IMR-90 (cell line): ENCODE results near the gene CCNYL1. TPM values are rescaled to one million over a fixed set of nuclear protein-coding genes. Genes with fewer than 3 reads are reported as not detected.

Experiments
- ATAC-seq: fragments of 200-7000 bp; cut with Tn5 transposase; 2 replicates; pipeline ENCODE4 v1.9.1; 2020; ENCODE audit warnings: low read depth, mild to moderate bottlenecking, moderate library complexity
- BruUV-seq: library from RNA; stranded (reverse); fragments of 400-500 nt; replicated peaks from 2 replicates; lab custom pipeline; 2021; lab: Mats Ljungman, UMichigan
- CTCF ChIA-PET: fragments of 300-600 bp; formaldehyde crosslinking; extraction: SDS; loops from one replicate; lab custom pipeline; 2021; ENCODE audit warnings: antibody characterized with exemption; lab: Yijun Ruan, JAX
- POLR2A ChIA-PET: fragments of 300-600 bp; sonication (Branson Sonifier 250); formaldehyde crosslinking; loops from one replicate; lab custom pipeline; 2022; ENCODE audit warnings: antibody characterized with exemption; ENCODE audit not compliant: unreplicated experiment; lab: Charles Lee
- DNase-seq: peaks from one replicate; pipeline ENCODE4 v3.0.0; 2013
- H2AFZ ChIP-seq: replicated peaks from 2 replicates; pipeline ENCODE3; 2013; ENCODE audit warnings: low read length, mild to moderate bottlenecking; ENCODE audit not compliant: poor library complexity
- H2AK5ac ChIP-seq: 2 replicates; pipeline ENCODE4 v1.6.1; 2013; ENCODE audit warnings: low read depth, low read length, inconsistent platforms
- H2AK9ac ChIP-seq: replicated peaks from 2 replicates; pipeline ENCODE3; 2013; ENCODE audit warnings: mild to moderate bottlenecking, low read depth, low read length, moderate library complexity; ENCODE audit not compliant: poor library complexity
- H2BK120ac ChIP-seq: 2 replicates; pipeline ENCODE4 v1.6.1; 2013; ENCODE audit warnings: low read depth, low read length, inconsistent platforms
- H2BK15ac ChIP-seq: 3 replicates; pipeline ENCODE4 v1.6.1; 2013; ENCODE audit warnings: low read depth, low read length, inconsistent platforms
- H2BK20ac ChIP-seq: 2 replicates; pipeline ENCODE4 v1.6.1; 2013; ENCODE audit warnings: low read depth, mild to moderate bottlenecking, inconsistent platforms, low read length, moderate library complexity
- H2BK5ac ChIP-seq: 2 replicates; pipeline ENCODE4 v1.6.1; 2013; ENCODE audit warnings: mild to moderate bottlenecking, low read depth, low read length, inconsistent platforms; ENCODE audit not compliant: poor library complexity, severe bottlenecking
- H3K14ac ChIP-seq: replicated peaks from 2 replicates; pipeline ENCODE4 v1.6.1; 2013; ENCODE audit warnings: low read depth, low read length, inconsistent platforms
- H3K18ac ChIP-seq: 2 replicates; pipeline ENCODE4 v1.6.1; 2013; ENCODE audit warnings: low read depth, low read length, control low read depth
- H3K23ac ChIP-seq: 2 replicates; pipeline ENCODE4 v1.6.1; 2013; ENCODE audit warnings: low read depth, low read length, inconsistent platforms
- H3K27ac ChIP-seq: 2 replicates; pipeline ENCODE4 v1.5.1; 2013; ENCODE audit warnings: mild to moderate bottlenecking, control low read depth, low read length; ENCODE audit not compliant: insufficient read depth
- H3K27me3 ChIP-seq: 2 replicates; pipeline ENCODE4 v1.6.1; 2013; ENCODE audit warnings: low read length; ENCODE audit not compliant: control insufficient read depth, insufficient read depth
- H3K36me3 ChIP-seq: 2 replicates; pipeline ENCODE4 v1.6.1; 2013; ENCODE audit warnings: low read length, mixed read lengths; ENCODE audit not compliant: control insufficient read depth, insufficient read depth
- H3K4ac ChIP-seq: 2 replicates; pipeline ENCODE4 v1.6.1; 2013; ENCODE audit warnings: low read depth, low read length, inconsistent platforms
- H3K4me1 ChIP-seq: 2 replicates; pipeline ENCODE4 v1.6.1; 2013; ENCODE audit warnings: low read length, mixed read lengths; ENCODE audit not compliant: control insufficient read depth, insufficient read depth
- H3K4me2 ChIP-seq: 2 replicates; pipeline ENCODE4 v1.6.1; 2013; ENCODE audit warnings: low read depth, mild to moderate bottlenecking, control low read depth, low read length, moderate library complexity
- H3K4me3 ChIP-seq: 2 replicates; pipeline ENCODE4 v1.5.1; 2013; ENCODE audit warnings: low read depth, mild to moderate bottlenecking, control low read depth, low read length, moderate library complexity; ENCODE audit not compliant: insufficient read depth
- H3K56ac ChIP-seq: 2 replicates; pipeline ENCODE4 v1.6.1; 2013; ENCODE audit warnings: low read length, inconsistent platforms; ENCODE audit not compliant: insufficient read depth; ENCODE audit errors: extremely low read depth
- H3K79me1 ChIP-seq, 2 experiments: 2 replicates each; pipeline ENCODE4 v1.6.1; 2013; ENCODE audit warnings: low read length in 2 of 2, inconsistent platforms in 1 of 2, low read depth in 1 of 2
- H3K9ac ChIP-seq: 2 replicates; pipeline ENCODE4 v1.6.1; 2013; ENCODE audit warnings: low read depth, low read length, control low read depth
- H3K9me1 ChIP-seq: 2 replicates; pipeline ENCODE4 v1.6.1; 2013; ENCODE audit warnings: low read length, inconsistent platforms; ENCODE audit not compliant: insufficient read depth
- H3K9me3 ChIP-seq: 2 replicates; pipeline ENCODE4 v1.6.1; 2013; ENCODE audit warnings: low read length; ENCODE audit not compliant: control insufficient read depth, insufficient read depth
- H4K20me1 ChIP-seq: 2 replicates; pipeline ENCODE4 v1.6.1; 2013; ENCODE audit warnings: low read length, inconsistent platforms; ENCODE audit not compliant: insufficient read depth
- H4K5ac ChIP-seq: 2 replicates; pipeline ENCODE4 v1.6.1; 2013; ENCODE audit warnings: mild to moderate bottlenecking, low read depth, low read length, control low read depth
- H4K8ac ChIP-seq, 2 experiments: 2 replicates each; pipeline ENCODE4 v1.6.1; 2013; ENCODE audit warnings: low read depth in 2 of 2, low read length in 2 of 2, control low read depth in 1 of 2, inconsistent platforms in 1 of 2
- H4K91ac ChIP-seq: 2 replicates; pipeline ENCODE4 v1.6.1; 2013; ENCODE audit warnings: low read depth, low read length, inconsistent platforms; ENCODE audit not compliant: insufficient read depth
- BHLHE40 ChIP-seq: fragments of 150-350 bp; IDR thresholded peaks from 2 replicates; pipeline ENCODE4 v1.6.1; 2016; ENCODE audit warnings: mild to moderate bottlenecking, low read depth, low read length
- CEBPB ChIP-seq: IDR thresholded peaks from 2 replicates; pipeline ENCODE4 v1.6.1; 2012; ENCODE audit warnings: low read depth, low read length, improper control_type of control experiment
- CHD1 ChIP-seq: IDR thresholded peaks from 2 replicates; pipeline ENCODE4 v1.6.1; 2012; ENCODE audit warnings: low read depth, low read length, improper control_type of control experiment
- MAZ ChIP-seq: IDR thresholded peaks from 2 replicates; pipeline ENCODE4 v1.6.1; 2012; ENCODE audit warnings: low read depth, mild to moderate bottlenecking, low read length, improper control_type of control experiment, moderate library complexity, borderline replicate concordance
- MXI1 ChIP-seq: IDR thresholded peaks from 2 replicates; pipeline ENCODE4 v1.6.1; 2012; ENCODE audit warnings: low read depth, mild to moderate bottlenecking, low read length, moderate library complexity, borderline replicate concordance
- NFE2L2 ChIP-seq: fragments of 150-350 bp; IDR thresholded peaks from 2 replicates; pipeline ENCODE4 v1.6.1; 2016; ENCODE audit warnings: low read depth, mild to moderate bottlenecking, low read length
- POLR2A ChIP-seq: IDR thresholded peaks from 2 replicates; pipeline ENCODE4 v1.6.1; 2012; ENCODE audit warnings: mild to moderate bottlenecking, low read depth, low read length
- RAD21 ChIP-seq: IDR thresholded peaks from 2 replicates; pipeline ENCODE4 v1.6.1; 2012; ENCODE audit warnings: low read length, improper control_type of control experiment
- SMC3 ChIP-seq: fragments of 150-350 bp; IDR thresholded peaks from 2 replicates; pipeline ENCODE4 v1.6.1; 2016; ENCODE audit warnings: low read depth, mild to moderate bottlenecking, antibody characterized with exemption, low read length, moderate library complexity
- WGBS, 2 experiments: methylation state at CpG; one replicate each; pipeline versions ENCODE4 v1.1.5 to v1.1.7; 2013; ENCODE audit warnings: missing lambda C conversion rate in 2 of 2; ENCODE audit not compliant: insufficient read length in 1 of 2; ENCODE audit errors: extremely low coverage in 2 of 2; 5-methylcytosine and 5-hydroxymethylcytosine counted together
- dilution Hi-C: fragments of 300-500 bp; cut with HindIII; formaldehyde crosslinking; loops from one replicate; pipeline ENCODE4 v1.14.3; 2018; ENCODE audit warnings: low sequenced_read_pairs; ENCODE audit not compliant: unreplicated experiment
- in situ Hi-C: fragments of 300-500 bp; cut with MboI; formaldehyde crosslinking; loops from 3 replicates; pipeline ENCODE4 v1.14.3; 2019; ENCODE audit warnings: low sequenced_read_pairs, inconsistent platforms, mixed read lengths
- intact Hi-C: fragments of 100-400 bp; cut with micrococcal nuclease; formaldehyde crosslinking; loops from 2 replicates; pipeline ENCODE4 v1.10.0; 2022
- polyA plus RNA-seq, 3 experiments: library from polyadenylated mRNA; depleted of rRNA; stranded (reverse); fragments of >200 nt; gene quantifications; 2 replicates each; pipeline ENCODE4 v1.2.3, GENCODE V29; 2012; ENCODE audit warnings: low replicate concordance in 1 of 3
- total RNA-seq: library from RNA; depleted of rRNA; stranded (reverse); fragments of >200 nt; gene quantifications from 2 replicates; pipeline ENCODE4 v1.2.3, GENCODE V29; 2012
- TF ChIP-seq, protein P1 (sequence below): fragments of 150-350 bp; IDR thresholded peaks from 2 replicates; pipeline ENCODE4 v1.6.1; 2017; ENCODE audit warnings: mild to moderate bottlenecking, antibody characterized with exemption, low read length, low read depth
- TF ChIP-seq, protein P2 (sequence below): conservative IDR thresholded peaks from 2 replicates; pipeline ENCODE4 v1.5.1; 2012; ENCODE audit warnings: mild to moderate bottlenecking, low read depth, low read length, improper control_type of control experiment

The CCNYL1 gene
- total and polyA plus RNA-seq, 2 of the 4 experiments (the other 2 are of a cell fraction): 5.4 to 7.3 TPM

DNA sequence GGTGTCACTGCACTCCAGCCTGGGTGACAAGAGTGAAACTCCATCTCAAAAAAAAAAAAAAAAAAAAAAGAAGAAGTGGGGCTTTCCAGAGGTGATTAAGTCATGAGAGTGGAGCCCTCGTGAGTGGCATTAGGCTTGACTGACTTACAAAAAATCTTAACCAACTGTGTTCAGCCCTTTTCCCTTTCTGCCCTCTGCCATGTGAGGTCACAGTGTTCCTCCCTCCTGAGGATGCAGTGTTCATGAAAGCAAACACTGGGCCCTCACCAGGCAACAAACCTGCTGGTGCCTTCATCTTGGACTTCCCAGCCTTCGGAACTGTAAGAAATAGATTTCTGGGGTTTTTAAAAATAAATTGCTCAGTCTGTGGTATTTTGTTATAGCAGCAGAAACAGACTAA, 49.2 kb upstream of the CCNYL1 start:
- no peak overlapping the region for H3K14ac ChIP-seq
- H4K5ac ChIP-seq: no peak overlapping the region
- H3K79me1 ChIP-seq: no peaks in the 10 kb centered on the region
- intact Hi-C loops (no loop called here), in situ Hi-C loops (no loop called here), dilution Hi-C loops (no loop called here)
- no peak overlapping the region for H3K4me3 ChIP-seq
- ChIA-PET CTCF (no interaction called here), POLR2A (no interaction called here)
- DNase-seq (no peak), ATAC-seq (no peak)
- H3K36me3 ChIP-seq: no peaks in the 10 kb centered on the region
- H3K27me3 ChIP-seq: no peaks in the 10 kb centered on the region
- no peaks in the 10 kb centered on the region for H3K4me1 ChIP-seq
- H3K56ac ChIP-seq: no peak overlapping the region
- no peaks in the 10 kb centered on the region for H3K9me3 ChIP-seq
- H2BK15ac ChIP-seq: no peak overlapping the region
- H2BK120ac ChIP-seq: no peak overlapping the region
- no peak overlapping the region for H2AK5ac ChIP-seq
- H3K9me1 ChIP-seq: no peaks in the 10 kb centered on the region
- no peak overlapping the region for H3K18ac ChIP-seq
- no peak overlapping the region for H3K4ac ChIP-seq
- no peaks in the 10 kb centered on the region for H4K20me1 ChIP-seq
- no peak overlapping the region for H2BK5ac ChIP-seq
- H3K9ac ChIP-seq: no peak overlapping the region
- no TSS peak for BruUV-seq
- H4K91ac ChIP-seq: no peak overlapping the region
- no peak overlapping the region for H3K23ac ChIP-seq
- no peak for TF ChIP-seq POLR2A
- no peak for TF ChIP-seq BHLHE40
- TF ChIP-seq, protein P1, sequence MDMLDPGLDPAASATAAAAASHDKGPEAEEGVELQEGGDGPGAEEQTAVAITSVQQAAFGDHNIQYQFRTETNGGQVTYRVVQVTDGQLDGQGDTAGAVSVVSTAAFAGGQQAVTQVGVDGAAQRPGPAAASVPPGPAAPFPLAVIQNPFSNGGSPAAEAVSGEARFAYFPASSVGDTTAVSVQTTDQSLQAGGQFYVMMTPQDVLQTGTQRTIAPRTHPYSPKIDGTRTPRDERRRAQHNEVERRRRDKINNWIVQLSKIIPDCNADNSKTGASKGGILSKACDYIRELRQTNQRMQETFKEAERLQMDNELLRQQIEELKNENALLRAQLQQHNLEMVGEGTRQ: no peak
- no peak for TF ChIP-seq CEBPB
- TF ChIP-seq SMC3: no peak
- TF ChIP-seq CHD1: no peak
- no peak for TF ChIP-seq MXI1
- no peak for TF ChIP-seq RAD21
- TF ChIP-seq, protein P2, sequence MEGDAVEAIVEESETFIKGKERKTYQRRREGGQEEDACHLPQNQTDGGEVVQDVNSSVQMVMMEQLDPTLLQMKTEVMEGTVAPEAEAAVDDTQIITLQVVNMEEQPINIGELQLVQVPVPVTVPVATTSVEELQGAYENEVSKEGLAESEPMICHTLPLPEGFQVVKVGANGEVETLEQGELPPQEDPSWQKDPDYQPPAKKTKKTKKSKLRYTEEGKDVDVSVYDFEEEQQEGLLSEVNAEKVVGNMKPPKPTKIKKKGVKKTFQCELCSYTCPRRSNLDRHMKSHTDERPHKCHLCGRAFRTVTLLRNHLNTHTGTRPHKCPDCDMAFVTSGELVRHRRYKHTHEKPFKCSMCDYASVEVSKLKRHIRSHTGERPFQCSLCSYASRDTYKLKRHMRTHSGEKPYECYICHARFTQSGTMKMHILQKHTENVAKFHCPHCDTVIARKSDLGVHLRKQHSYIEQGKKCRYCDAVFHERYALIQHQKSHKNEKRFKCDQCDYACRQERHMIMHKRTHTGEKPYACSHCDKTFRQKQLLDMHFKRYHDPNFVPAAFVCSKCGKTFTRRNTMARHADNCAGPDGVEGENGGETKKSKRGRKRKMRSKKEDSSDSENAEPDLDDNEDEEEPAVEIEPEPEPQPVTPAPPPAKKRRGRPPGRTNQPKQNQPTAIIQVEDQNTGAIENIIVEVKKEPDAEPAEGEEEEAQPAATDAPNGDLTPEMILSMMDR: no peak
- TF ChIP-seq NFE2L2: no peak
- no peak for TF ChIP-seq MAZ
- H2AFZ ChIP-seq: no peak overlapping the region
- no peak overlapping the region for H3K4me2 ChIP-seq
- H2BK20ac ChIP-seq: no peak overlapping the region
- no peak overlapping the region for H2AK9ac ChIP-seq
- no peak overlapping the region for H3K27ac ChIP-seq
- no CpG with 5 or more reads among the region's 2 CpGs for WGBS, 2 experiments
- no peak overlapping the region for H4K8ac ChIP-seq
